VCaP (cell line): ENCODE measurements around the gene TRIM3.
A peak's percentile ranks its signal among the peaks of the same experiment; 100 is the strongest.

Experiments used
- H3K27ac ChIP-seq: fragments of 450-650 bp; 2 replicates; pipeline ENCODE4 v1.5.1; 2017
- TF ChIP-seq, protein P1 (sequence below): fragments of 450-650 bp; conservative IDR thresholded peaks from 2 replicates; pipeline ENCODE4 v1.5.1; 2017; ENCODE audit warnings: mild to moderate bottlenecking, moderate library complexity

TRIM3 gene

DNA sequence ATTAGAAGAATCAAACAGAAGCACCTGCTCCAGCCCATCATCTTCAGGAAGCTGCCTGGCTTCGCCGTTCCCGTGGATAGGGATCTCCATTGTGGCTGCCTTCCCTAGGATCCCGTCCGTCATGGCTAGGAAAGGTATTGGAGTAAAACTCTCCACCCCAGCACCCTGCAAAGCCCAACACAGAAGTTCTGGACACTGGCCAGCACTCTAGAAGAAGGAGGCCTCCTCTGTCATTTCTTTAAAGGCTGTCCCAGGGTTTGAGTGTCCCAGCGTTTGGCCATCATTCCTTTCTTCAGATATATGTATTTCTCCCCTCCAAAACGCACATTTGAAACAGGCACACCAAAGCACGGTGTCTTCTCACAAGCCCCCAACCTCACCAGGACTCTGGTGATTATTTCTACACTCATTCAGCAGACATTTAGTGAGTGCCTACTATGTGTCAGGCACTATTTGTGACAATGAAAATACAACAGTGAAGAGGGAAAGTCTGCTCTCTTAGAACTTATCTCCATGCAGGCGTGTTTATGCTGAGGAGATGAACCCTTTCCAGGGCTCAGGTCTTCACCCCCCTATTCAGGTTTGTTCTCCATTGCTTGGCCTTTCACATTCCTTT lies 6.7 kb upstream of the TRIM3 start:
- TF ChIP-seq, protein P1, sequence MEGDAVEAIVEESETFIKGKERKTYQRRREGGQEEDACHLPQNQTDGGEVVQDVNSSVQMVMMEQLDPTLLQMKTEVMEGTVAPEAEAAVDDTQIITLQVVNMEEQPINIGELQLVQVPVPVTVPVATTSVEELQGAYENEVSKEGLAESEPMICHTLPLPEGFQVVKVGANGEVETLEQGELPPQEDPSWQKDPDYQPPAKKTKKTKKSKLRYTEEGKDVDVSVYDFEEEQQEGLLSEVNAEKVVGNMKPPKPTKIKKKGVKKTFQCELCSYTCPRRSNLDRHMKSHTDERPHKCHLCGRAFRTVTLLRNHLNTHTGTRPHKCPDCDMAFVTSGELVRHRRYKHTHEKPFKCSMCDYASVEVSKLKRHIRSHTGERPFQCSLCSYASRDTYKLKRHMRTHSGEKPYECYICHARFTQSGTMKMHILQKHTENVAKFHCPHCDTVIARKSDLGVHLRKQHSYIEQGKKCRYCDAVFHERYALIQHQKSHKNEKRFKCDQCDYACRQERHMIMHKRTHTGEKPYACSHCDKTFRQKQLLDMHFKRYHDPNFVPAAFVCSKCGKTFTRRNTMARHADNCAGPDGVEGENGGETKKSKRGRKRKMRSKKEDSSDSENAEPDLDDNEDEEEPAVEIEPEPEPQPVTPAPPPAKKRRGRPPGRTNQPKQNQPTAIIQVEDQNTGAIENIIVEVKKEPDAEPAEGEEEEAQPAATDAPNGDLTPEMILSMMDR, result no peak
- H3K27ac ChIP-seq, result peak overlapping the region; percentile 80

DNA sequence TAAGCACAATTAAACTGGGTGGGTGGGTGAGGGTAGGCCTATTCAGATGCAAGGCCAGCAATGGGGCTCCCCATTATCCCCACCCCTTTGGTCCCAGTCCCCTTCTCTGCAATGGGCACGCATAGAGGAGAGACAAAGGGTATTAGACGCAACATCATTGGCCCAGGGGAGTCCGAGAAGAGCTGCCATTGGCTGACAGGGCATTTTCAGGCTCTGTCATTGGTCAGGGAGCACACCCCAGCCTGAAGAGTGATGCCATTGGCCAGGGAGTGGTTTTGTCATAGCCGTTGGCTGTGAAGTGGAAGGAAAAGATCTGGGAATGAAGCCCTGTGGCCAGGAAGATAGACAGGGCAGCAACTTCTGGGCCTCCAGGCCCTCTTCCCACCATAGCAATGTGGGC lies 2.8 kb upstream of the TRIM3 start:
- peak overlapping the region; percentile 100; the same call in 1 of the 2 replicates for H3K27ac ChIP-seq

DNA sequence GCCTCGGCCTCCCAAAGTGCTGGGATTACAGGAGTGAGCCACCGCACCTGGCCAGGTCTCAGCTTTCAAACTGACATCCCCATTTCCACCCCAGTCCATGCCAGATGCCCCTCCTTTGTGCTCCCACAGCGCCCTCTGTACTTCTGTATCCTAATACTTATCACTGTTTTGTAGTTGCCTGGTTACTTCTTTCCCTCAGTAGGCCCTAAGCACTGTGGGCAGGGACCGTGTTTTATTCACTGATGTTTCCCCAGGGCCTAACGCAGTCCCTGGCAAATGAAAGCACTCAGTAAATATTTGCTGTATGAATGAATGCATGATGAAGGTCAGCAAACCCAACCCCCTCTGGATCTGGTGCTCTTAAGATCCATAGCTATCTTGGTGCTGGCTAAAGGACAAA lies 2.2 kb upstream of the TRIM3 start:
- TF ChIP-seq, protein P1, result no peak
- H3K27ac ChIP-seq, result peak overlapping the region; percentile 100

More for the DNA sequence above, 2.8 kb upstream of the TRIM3 start:
- TF ChIP-seq, protein P1, result no peak

DNA sequence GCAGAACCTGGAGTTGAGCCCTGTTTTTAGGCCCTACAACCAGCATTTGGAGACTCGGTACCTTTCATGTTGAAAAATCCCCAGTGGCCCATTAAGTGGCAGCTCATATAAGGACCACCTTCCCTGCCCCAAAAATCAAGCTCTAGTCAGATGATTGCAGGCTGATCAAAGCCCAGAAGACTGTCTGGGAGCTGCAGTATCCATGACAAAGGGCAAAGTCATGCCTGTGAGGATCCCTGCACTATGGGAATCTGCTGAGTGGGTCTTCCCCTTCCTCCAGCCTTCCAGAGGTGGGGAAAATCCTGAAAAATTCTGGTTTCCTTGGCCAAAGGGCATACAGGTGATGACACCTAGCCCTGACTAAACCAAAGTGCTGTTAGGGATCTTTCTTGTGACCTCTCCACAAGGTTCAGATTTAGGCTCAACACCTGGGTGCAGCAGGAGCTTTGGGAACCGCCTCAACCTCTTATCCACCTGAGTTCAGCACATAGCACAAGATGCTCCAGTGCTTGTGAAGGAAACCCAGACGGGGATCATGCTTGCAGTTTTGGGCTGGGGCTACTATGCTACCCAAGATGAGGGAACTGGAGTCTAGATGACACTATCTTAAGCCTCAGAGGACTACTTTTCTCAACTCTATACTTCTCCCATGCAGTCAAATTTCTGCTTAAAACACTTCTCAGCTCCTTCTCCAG lies 1.2 kb upstream of the TRIM3 start:
- TF ChIP-seq, protein P1, result no peak
- H3K27ac ChIP-seq, result peak overlapping the region; percentile 100

DNA sequence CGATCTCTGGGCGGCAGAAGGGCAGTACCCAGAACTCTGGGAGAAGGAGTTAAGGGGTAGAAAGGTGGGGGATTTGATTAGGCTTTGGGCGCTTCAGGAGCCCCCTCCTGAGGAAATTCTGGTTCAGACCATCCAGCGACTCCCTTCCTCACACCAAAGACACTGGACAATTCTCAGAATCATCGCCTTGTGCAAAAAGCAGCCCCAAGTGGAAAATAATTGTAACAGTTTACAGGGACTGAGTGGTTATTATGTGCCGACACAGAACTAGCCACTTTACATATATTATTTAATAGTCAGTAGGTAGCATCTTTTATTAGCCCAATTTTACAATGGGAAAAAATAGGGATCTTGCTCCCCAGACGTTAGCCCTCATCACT lies 662 bp upstream of the TRIM3 start:
- H3K27ac ChIP-seq, result peak overlapping the region; percentile 100
- TF ChIP-seq, protein P1, result no peak; the same call in 1 of the 2 replicates

DNA sequence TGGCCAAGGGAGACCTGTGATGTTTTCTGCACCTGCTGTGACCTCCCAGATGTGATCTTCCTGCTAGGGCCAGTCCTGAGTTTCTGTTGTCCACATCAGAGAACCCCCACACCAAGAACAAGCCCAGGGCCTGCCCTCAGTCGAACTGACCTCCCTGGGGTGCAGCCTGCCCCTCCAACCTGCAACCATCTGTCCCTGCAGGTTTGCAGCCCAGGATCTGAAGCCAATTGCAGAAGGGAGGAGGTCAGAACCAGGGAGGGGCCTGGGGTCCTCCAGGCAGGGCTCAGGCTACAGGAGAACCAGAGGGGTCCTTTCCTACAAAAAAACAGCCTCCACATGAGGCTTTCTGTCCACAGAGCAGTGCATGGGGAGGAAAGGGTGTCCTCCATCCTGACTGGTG lies 807 bp downstream of the TRIM3 start:
- H3K27ac ChIP-seq, result peak overlapping the region; percentile 100
- TF ChIP-seq, protein P1, result no peak

DNA sequence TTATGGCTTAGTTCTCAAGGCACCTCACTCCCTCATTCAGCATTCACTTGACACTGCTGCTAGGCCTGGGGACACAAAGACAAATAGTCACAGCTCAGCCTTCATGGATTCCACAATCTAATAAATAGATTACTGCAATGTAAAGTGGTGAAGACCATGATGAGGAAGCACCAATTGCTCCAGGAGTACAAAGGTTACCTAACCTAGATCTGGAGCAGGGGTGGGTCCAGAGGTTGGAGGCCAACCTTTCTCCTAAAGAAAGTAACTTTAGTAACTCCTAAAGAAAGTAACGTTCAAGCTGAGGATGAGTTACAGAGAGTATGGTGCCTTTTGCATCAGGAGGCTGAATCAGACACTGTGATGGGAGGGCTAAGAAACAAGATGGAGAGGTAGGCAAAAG lies 4.1 kb downstream of the TRIM3 start:
- H3K27ac ChIP-seq, result no peak overlapping the region
- TF ChIP-seq, protein P1, result no peak
